Thyroid gland (tissue), 4 donors: ENCODE results near the gene PARD3B.

Source experiments
- CTCF ChIP-seq, 6 experiments: fragments of 200-600 bp in 3 of 6; fragments of 450-650 bp in 3 of 6; sonication (generic) in 3 of 6; IDR thresholded peaks; one replicate each; pipeline ENCODE4 v1.5.1; 2016 to 2019; ENCODE audit warnings: antibody characterized with exemption in 6 of 6, mild to moderate bottlenecking in 2 of 6, inconsistent platforms in 1 of 6, moderate library complexity in 1 of 6
- POLR2A ChIP-seq, 2 donors: fragments of 450-650 bp; IDR thresholded peaks; one replicate each; pipeline ENCODE4 v1.6.1; 2017; ENCODE audit warnings: antibody characterized with exemption in 2 of 2, mild to moderate bottlenecking in 2 of 2, moderate library complexity in 1 of 2

- TF ChIP-seq CTCF (IDR thresholded peaks at IDR 0.05): no peak
- TF ChIP-seq POLR2A (IDR thresholded peaks at IDR 0.05): no peak
Measured at GRCh38 chr2:204900487-204900886, 355.2 kb downstream of the PARD3B start.
